OCI-LY1 (cell line): ENCODE results near the gene USP13.

Source experiments
- EZH2 ChIP-seq: fragments of 200-600 bp; sonication (generic), shearing (Covaris generic); IDR thresholded peaks from 2 replicates; pipeline ENCODE4 v1.8.0; 2017; ENCODE audit warnings: borderline replicate concordance, mixed run types, mild to moderate bottlenecking, antibody characterized with exemption, low read length, moderate library complexity, mixed read lengths
- TF ChIP-seq, protein P1 (sequence below): fragments of 200-600 bp; sonication (generic), shearing (Covaris generic); IDR thresholded peaks from 2 replicates; pipeline ENCODE4 v1.5.1; 2017; ENCODE audit warnings: mild to moderate bottlenecking, antibody characterized with exemption, low read length, moderate library complexity, mixed read lengths

DNA sequence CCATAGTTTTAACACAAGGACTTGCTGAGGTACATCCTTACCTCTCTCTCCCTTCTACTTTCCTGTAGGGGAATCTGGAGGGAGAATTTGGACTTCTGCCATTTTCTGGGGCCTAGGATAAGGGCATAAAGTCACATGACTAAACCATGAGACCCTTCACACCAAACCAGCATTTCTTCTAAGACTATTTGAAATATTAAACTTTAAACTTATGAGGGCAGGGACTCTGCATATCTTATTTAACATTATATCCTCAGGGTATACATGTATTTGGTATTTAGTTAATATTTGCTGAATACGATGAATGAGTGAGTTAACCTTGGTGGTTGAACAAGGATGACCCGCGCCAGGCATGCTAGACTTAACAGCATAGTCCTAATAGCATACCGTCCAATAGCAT, 63.4 kb downstream of the USP13 start:
- TF ChIP-seq, protein P1, sequence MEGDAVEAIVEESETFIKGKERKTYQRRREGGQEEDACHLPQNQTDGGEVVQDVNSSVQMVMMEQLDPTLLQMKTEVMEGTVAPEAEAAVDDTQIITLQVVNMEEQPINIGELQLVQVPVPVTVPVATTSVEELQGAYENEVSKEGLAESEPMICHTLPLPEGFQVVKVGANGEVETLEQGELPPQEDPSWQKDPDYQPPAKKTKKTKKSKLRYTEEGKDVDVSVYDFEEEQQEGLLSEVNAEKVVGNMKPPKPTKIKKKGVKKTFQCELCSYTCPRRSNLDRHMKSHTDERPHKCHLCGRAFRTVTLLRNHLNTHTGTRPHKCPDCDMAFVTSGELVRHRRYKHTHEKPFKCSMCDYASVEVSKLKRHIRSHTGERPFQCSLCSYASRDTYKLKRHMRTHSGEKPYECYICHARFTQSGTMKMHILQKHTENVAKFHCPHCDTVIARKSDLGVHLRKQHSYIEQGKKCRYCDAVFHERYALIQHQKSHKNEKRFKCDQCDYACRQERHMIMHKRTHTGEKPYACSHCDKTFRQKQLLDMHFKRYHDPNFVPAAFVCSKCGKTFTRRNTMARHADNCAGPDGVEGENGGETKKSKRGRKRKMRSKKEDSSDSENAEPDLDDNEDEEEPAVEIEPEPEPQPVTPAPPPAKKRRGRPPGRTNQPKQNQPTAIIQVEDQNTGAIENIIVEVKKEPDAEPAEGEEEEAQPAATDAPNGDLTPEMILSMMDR: no peak
- TF ChIP-seq EZH2: no peak
